Smooth muscle cell of the brain vasculature (primary cell): ENCODE results near the gene TRMT1.
"Not testable (repeated sequence)": the region's sequence is repeated elsewhere in the genome, so short reads cannot be mapped to it uniquely, and the experiment has no call there.

Source experiments
- DNase-seq: peaks from one replicate; pipeline ENCODE4 v3.0.0-alpha.2; 2012; ENCODE audit warnings: low read depth, low spot score

Gene TRMT1

GRCh38 chr19:13116282-13117175 lies at the start of gene TRMT1:
TRMT1 (minus strand) TSS chr19:13116740; CDS start chr19:13116399, 341 bp downstream.
- peak; percentile 64 for DNase-seq

- DNase-seq: not testable (repeated sequence)
Measured at GRCh38 chr19:13166151-13166550, 49.6 kb upstream of the TRMT1 start.

- no peak for DNase-seq
Measured at GRCh38 chr19:13165162-13165997, 48.8 kb upstream of the TRMT1 start.

GRCh38 chr19:13164343-13165161 lies 48.0 kb upstream of the TRMT1 start:
- DNase-seq: no peak

- DNase-seq: no peak
Measured at GRCh38 chr19:13163609-13164342, 47.2 kb upstream of the TRMT1 start.

- peak; percentile 90 for DNase-seq
Measured at GRCh38 chr19:13162724-13163608, 46.4 kb upstream of the TRMT1 start.

- DNase-seq: no peak
Measured at GRCh38 chr19:13160557-13160956, 44.0 kb upstream of the TRMT1 start.

GRCh38 chr19:13159713-13160112 lies 43.2 kb upstream of the TRMT1 start:
- no peak for DNase-seq

GRCh38 chr19:13155472-13156359 lies 39.2 kb upstream of the TRMT1 start:
- no peak for DNase-seq

GRCh38 chr19:13154911-13155471 lies 38.5 kb upstream of the TRMT1 start:
- no peak for DNase-seq

GRCh38 chr19:13154241-13154778 lies 37.8 kb upstream of the TRMT1 start:
- no peak for DNase-seq

GRCh38 chr19:13153569-13154240 lies 37.2 kb upstream of the TRMT1 start:
- DNase-seq: no peak

- no peak for DNase-seq
Measured at GRCh38 chr19:13152974-13153568, 36.5 kb upstream of the TRMT1 start.

GRCh38 chr19:13152356-13152973 lies 35.9 kb upstream of the TRMT1 start:
- DNase-seq: no peak

GRCh38 chr19:13151605-13152355 lies 35.2 kb upstream of the TRMT1 start:
- DNase-seq: peak; percentile 93

GRCh38 chr19:13150931-13151604 lies 34.5 kb upstream of the TRMT1 start:
- DNase-seq: no peak
